ENCODE results near the gene ZNF740. TPM values are rescaled to one million over a fixed set of nuclear protein-coding genes. Genes with fewer than 3 reads are reported as not detected.

ZNF740 gene
- total RNA-seq, 1 experiment from 2014 or later = 35.8 TPM

DNA sequence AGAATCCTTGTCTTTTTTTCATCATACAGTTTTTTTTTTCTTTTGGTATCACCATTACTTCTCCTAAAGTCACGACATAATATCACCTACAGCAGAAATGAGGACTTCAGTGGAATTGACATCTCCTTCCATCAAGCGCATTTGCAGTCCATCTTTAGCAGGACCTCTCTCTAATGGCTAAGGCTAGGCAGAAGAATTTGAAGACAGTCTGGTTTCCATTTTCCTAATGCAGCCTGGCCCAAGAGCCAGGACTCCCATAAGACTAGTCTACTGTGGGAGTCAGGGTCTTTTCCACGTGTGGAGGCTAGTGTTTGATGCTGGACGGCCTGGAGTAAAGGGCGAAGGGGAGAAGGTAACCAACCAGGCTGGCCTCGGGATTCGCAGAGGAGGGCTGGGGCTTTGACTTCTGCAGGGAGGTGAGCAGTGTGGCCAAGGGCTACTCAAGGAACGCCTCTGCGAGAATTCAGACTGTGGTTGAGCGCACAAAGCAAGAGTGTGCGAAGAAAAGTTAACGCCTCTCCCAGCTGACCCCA is 769 bp upstream of the ZNF740 start:
- TSS peak; percentile 77 for BruUV-seq (replicated peaks)
- peaks cover 27% of the 10 kb centered on the region for H3K4me1 ChIP-seq
- intact Hi-C loops (cut with micrococcal nuclease; ENCODE audit: unreplicated experiment) = no loop called here

GRCh38 chr12:53180931-53181645 is 566 bp downstream of the ZNF740 start:
- H3K9me3 Mint-ChIP-seq (ENCODE audit: unreplicated experiment) = no peaks in the 10 kb centered on the region
- peaks cover 41% of the 10 kb centered on the region for H3K36me3 Mint-ChIP-seq (ENCODE audit: insufficient read depth, unreplicated experiment)
- peaks cover 9% of the 10 kb centered on the region for H3K36me3 ChIP-seq (ENCODE audit: control insufficient read depth, insufficient read depth, low read length)
- DNase-seq = peak; percentile 88 to 90
- H3K4me3 ChIP-seq (ENCODE audit: low read depth, low read length) = peak overlapping the region; percentile 71
- H3K9me3 ChIP-seq = no peaks in the 10 kb centered on the region
- no TSS peak for BruUV-seq (replicated peaks)
- peak in 1 of 2 experiments; percentile 0 for TF ChIP-seq CTCF (IDR thresholded peaks at IDR 0.05; ENCODE audit: insufficient read depth in 1 of 2, low read depth in 1 of 2, low read length in 1 of 2, severe bottlenecking in 1 of 2, unreplicated experiment in 1 of 2)
- peak overlapping the region; percentile 85 for H3K27ac Mint-ChIP-seq (ENCODE audit: unreplicated experiment)
- H3K4me3 Mint-ChIP-seq (ENCODE audit: unreplicated experiment) = peak overlapping the region; percentile 83
- H3K27me3 ChIP-seq (replicated peaks; ENCODE audit: control insufficient read depth, insufficient read depth, low read length) = no peaks in the 10 kb centered on the region
- H3K27me3 Mint-ChIP-seq (ENCODE audit: insufficient read depth, unreplicated experiment) = no peaks in the 10 kb centered on the region
- intact Hi-C loops (cut with micrococcal nuclease; ENCODE audit: unreplicated experiment) = no loop called here
- CTCF ChIA-PET = interaction anchor here (0.6 to 2.0 kb wide), 9 partner anchors 20 to 175 kb away, joined by 3 to 17 read pairs (median 4); partner anchors contain the start of genes EIF4B and SPRYD3
- peaks cover 18% of the 10 kb centered on the region for H3K4me1 Mint-ChIP-seq (ENCODE audit: low read depth, unreplicated experiment)
- POLR2A ChIA-PET = interaction anchor here (0.6 to 2.0 kb wide), 15 partner anchors 33 to 1130 kb away, joined by 3 to 14 read pairs (median 6); partner anchors contain the start of genes AAAS, EIF4B, ESPL1 and NR4A1
- H3K4me1 ChIP-seq = peaks cover 20% of the 10 kb centered on the region

More for the DNA sequence above, 769 bp upstream of the ZNF740 start:
- H3K27ac Mint-ChIP-seq (ENCODE audit: unreplicated experiment) = peak overlapping the region; percentile 85
- DNase-seq = peak in 1 of 2 experiments; percentile 45
- no peaks in the 10 kb centered on the region for H3K27me3 ChIP-seq (replicated peaks; ENCODE audit: control insufficient read depth, insufficient read depth, low read length)
- no peaks in the 10 kb centered on the region for H3K9me3 Mint-ChIP-seq (ENCODE audit: unreplicated experiment)
- ChIA-PET CTCF (interaction anchor here (0.6 to 2.0 kb wide), 7 partner anchors 95 to 1202 kb away, joined by 3 to 17 read pairs (median 4); partner anchors contain the start of genes AAAS, EIF4B and SPRYD3), POLR2A (interaction anchor here (0.5 to 2.0 kb wide), 9 partner anchors 8 to 1218 kb away, joined by 3 to 14 read pairs (median 7); partner anchors contain the start of genes AAAS, PFDN5, SOAT2 and SPRYD3)
- H3K9me3 ChIP-seq = no peaks in the 10 kb centered on the region
- H3K27me3 Mint-ChIP-seq (ENCODE audit: insufficient read depth, unreplicated experiment) = no peaks in the 10 kb centered on the region
- no peak for TF ChIP-seq CTCF (IDR thresholded peaks at IDR 0.05; ENCODE audit: insufficient read depth in 1 of 2, low read depth in 1 of 2, low read length in 1 of 2, severe bottlenecking in 1 of 2, unreplicated experiment in 1 of 2)
- H3K4me1 Mint-ChIP-seq (ENCODE audit: low read depth, unreplicated experiment) = peaks cover 29% of the 10 kb centered on the region
- peak overlapping the region; percentile 83 for H3K4me3 Mint-ChIP-seq (ENCODE audit: unreplicated experiment)
- H3K4me3 ChIP-seq (ENCODE audit: low read depth, low read length) = peak overlapping the region; percentile 71
- H3K36me3 ChIP-seq (ENCODE audit: control insufficient read depth, insufficient read depth, low read length) = peaks cover 8% of the 10 kb centered on the region
- peaks cover 31% of the 10 kb centered on the region for H3K36me3 Mint-ChIP-seq (ENCODE audit: insufficient read depth, unreplicated experiment)

- peak overlapping the region; percentile 83 for H3K4me3 Mint-ChIP-seq (ENCODE audit: unreplicated experiment)
- H3K4me1 Mint-ChIP-seq (ENCODE audit: low read depth, unreplicated experiment) = peaks cover 18% of the 10 kb centered on the region
- Histone ChIP-seq H3K4me1 (peaks cover 20% of the 10 kb centered on the region), H3K36me3 (ENCODE audit: control insufficient read depth, insufficient read depth, low read length) (peaks cover 11% of the 10 kb centered on the region), H3K4me3 (ENCODE audit: low read depth, low read length) (peak overlapping the region; percentile 71), H3K9me3 (no peaks in the 10 kb centered on the region), H3K27me3 (replicated peaks; ENCODE audit: control insufficient read depth, insufficient read depth, low read length) (no peaks in the 10 kb centered on the region)
- no peaks in the 10 kb centered on the region for H3K27me3 Mint-ChIP-seq (ENCODE audit: insufficient read depth, unreplicated experiment)
- ChIA-PET CTCF (interaction anchor here (2.0 kb wide), 1 partner anchor 116 kb away, joined by 17 read pairs; no protein-coding TSS in a partner anchor), POLR2A (interaction anchor here (1.2 kb wide), 1 partner anchor 39 kb away, joined by 4 read pairs; no protein-coding TSS in a partner anchor)
- no TSS peak for BruUV-seq (replicated peaks)
- DNase-seq = no peak
- no peaks in the 10 kb centered on the region for H3K9me3 Mint-ChIP-seq (ENCODE audit: unreplicated experiment)
- peak overlapping the region; percentile 85 for H3K27ac Mint-ChIP-seq (ENCODE audit: unreplicated experiment)
- peaks cover 49% of the 10 kb centered on the region for H3K36me3 Mint-ChIP-seq (ENCODE audit: insufficient read depth, unreplicated experiment)
- intact Hi-C loops (cut with micrococcal nuclease; ENCODE audit: unreplicated experiment) = no loop called here
- no peak for TF ChIP-seq CTCF (IDR thresholded peaks at IDR 0.05; ENCODE audit: insufficient read depth in 1 of 2, low read depth in 1 of 2, low read length in 1 of 2, severe bottlenecking in 1 of 2, unreplicated experiment in 1 of 2)
These were observed 1.4 kb downstream of the ZNF740 start for GRCh38 chr12:53181935-53182334.
